Neural cell (in vitro differentiated cells): ENCODE results near the gene MKRN2OS.

Experiments used
- CTCF ChIP-seq: fragments of 450-650 bp; IDR thresholded peaks from 2 replicates; pipeline ENCODE4 v1.5.1; 2014; ENCODE audit warnings: antibody characterized with exemption, mild to moderate bottlenecking, moderate library complexity; ENCODE audit not compliant: poor library complexity, severe bottlenecking
- EP300 ChIP-seq: fragments of 450-650 bp; conservative IDR thresholded peaks from 2 replicates; pipeline ENCODE4 v1.6.1; 2014; ENCODE audit warnings: antibody characterized with exemption, mild to moderate bottlenecking, moderate library complexity; ENCODE audit not compliant: poor library complexity, severe bottlenecking
- EZH2 ChIP-seq: fragments of 200-600, 300-800 bp; shearing (Covaris generic), sonication (generic); IDR thresholded peaks from 2 replicates; pipeline ENCODE4 v1.6.1; 2014; ENCODE audit warnings: antibody characterized with exemption, low read length, borderline replicate concordance, mild to moderate bottlenecking; ENCODE audit not compliant: insufficient read depth, poor library complexity, severe bottlenecking
- MXI1 ChIP-seq: fragments of 450-650 bp; conservative IDR thresholded peaks from 2 replicates; pipeline ENCODE4 v1.6.1; 2014; ENCODE audit warnings: antibody characterized with exemption, mild to moderate bottlenecking; ENCODE audit not compliant: poor library complexity, severe bottlenecking
- POLR2AphosphoS5 ChIP-seq: IDR thresholded peaks from 2 replicates; pipeline ENCODE4 v1.6.1; 2012
- TAF1 ChIP-seq: IDR thresholded peaks from 2 replicates; pipeline ENCODE4 v1.6.1; 2012; ENCODE audit warnings: low read depth

DNA sequence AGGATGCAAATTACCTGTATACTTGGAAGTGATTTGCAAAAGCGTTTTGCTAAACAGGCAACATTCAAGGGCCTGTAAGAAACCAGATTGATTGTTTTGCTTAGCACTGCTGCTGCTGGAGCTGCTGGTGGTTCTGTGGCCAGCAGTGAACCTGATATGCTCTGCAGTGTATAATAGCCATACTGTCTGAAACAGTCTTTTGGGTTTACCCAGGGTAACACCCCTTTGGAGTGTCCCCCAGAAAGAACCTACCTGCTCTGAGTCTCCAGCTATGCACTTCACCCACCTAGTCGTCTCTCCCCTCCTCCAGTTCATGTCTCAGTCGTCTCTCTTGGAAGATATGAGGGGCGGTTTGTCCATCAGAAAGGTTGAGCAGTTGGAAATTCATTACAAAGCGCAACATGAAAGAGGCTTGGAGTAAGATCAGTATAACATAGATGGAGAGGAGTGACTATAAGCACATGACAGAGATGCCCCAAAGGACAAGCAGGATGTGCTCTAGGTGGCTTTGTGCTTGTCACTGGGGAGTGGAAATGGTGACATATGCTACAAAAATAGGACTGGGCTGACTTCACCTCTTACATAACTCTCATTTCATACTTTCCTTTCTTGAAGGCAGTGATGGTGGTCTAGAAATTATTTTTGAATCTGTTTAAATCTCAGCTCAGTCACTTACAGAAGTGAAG, 15.3 kb upstream of the MKRN2OS start:
- no peak for TF ChIP-seq CTCF
- TF ChIP-seq MXI1 = no peak
- TF ChIP-seq EP300 = no peak
- TF ChIP-seq POLR2AphosphoS5 = no peak
- TF ChIP-seq EZH2 = no peak
- no peak for TF ChIP-seq TAF1
